Lower leg skin (tissue), 3 donors: Measurements from ENCODE around the gene CMIP.

ENCODE experiments used
- CTCF ChIP-seq, 3 donors: fragments of 450-650 bp; IDR thresholded peaks; one replicate each; pipeline ENCODE4 v1.5.1; 2016; ENCODE audit warnings: antibody characterized with exemption in 3 of 3, mild to moderate bottlenecking in 3 of 3, moderate library complexity in 2 of 3
- POLR2A ChIP-seq, 2 donors: fragments of 450-650 bp; IDR thresholded peaks; one replicate each; pipeline ENCODE4 v1.6.1; 2016 to 2017; ENCODE audit warnings: antibody characterized with exemption in 2 of 2, mild to moderate bottlenecking in 1 of 2, moderate library complexity in 1 of 2

- TF ChIP-seq POLR2A (IDR thresholded peaks at IDR 0.05): no peak
- TF ChIP-seq CTCF (IDR thresholded peaks at IDR 0.05): no peak
Observed at GRCh38 chr16:81505011-81505661, 60.5 kb downstream of the CMIP start.
